Sigmoid colon (tissue), 7 donors: ENCODE results near the gene C20orf173. TPM values are rescaled to one million over a fixed set of nuclear protein-coding genes. Genes with fewer than 3 reads are reported as not detected.
"Not testable (repeated sequence)": the region's sequence is repeated elsewhere in the genome, so short reads cannot be mapped to it uniquely, and the experiment has no call there.

ENCODE experiments used
- DNase-seq: peaks from one replicate; pipeline ENCODE4 v3.0.0-alpha.2; 2019
- H3K27ac ChIP-seq, 4 donors: fragments of 200-600 bp; sonication (generic); one replicate each; pipeline ENCODE4 v1.5.1; 2016 to 2019; ENCODE audit warnings: mild to moderate bottlenecking in 1 of 4
- H3K27me3 ChIP-seq, 3 donors: fragments of 200-600 bp; sonication (generic); one replicate each; pipeline ENCODE4 v1.5.1; 2019; ENCODE audit warnings: mild to moderate bottlenecking in 1 of 3
- H3K36me3 ChIP-seq, 4 donors: fragments of 200-600 bp; sonication (generic); one replicate each; pipeline ENCODE4 v1.5.1; 2016 to 2019
- H3K4me1 ChIP-seq, 4 donors: fragments of 200-600 bp; sonication (generic); one replicate each; pipeline ENCODE4 v1.5.1; 2017 to 2019
- H3K4me3 ChIP-seq, 4 donors: fragments of 200-600 bp; sonication (generic); one replicate each; pipeline ENCODE4 v1.5.1; 2017 to 2019; ENCODE audit warnings: mild to moderate bottlenecking in 2 of 4, moderate library complexity in 1 of 4
- H3K9me3 ChIP-seq, 4 donors: fragments of 200-600 bp in 3 of 4; sonication (generic) in 3 of 4; one replicate each; pipeline versions ENCODE4 v1.5.1 to v1.6.1; 2013 to 2019
- EP300 ChIP-seq, 4 donors: sonication (generic); formaldehyde crosslinking; IDR thresholded peaks; one replicate each; pipeline ENCODE4 v1.6.1; 2017; ENCODE audit warnings: antibody characterized with exemption in 4 of 4
- POLR2A ChIP-seq, 2 donors: fragments of 450-650 bp; IDR thresholded peaks; one replicate each; pipeline ENCODE4 v1.6.1; 2016; ENCODE audit warnings: antibody characterized with exemption in 2 of 2, mild to moderate bottlenecking in 2 of 2, moderate library complexity in 2 of 2
- POLR2AphosphoS5 ChIP-seq, 4 donors: sonication (generic); formaldehyde crosslinking; IDR thresholded peaks; one replicate each; pipeline ENCODE4 v1.6.1; 2017; ENCODE audit warnings: antibody characterized with exemption in 4 of 4
- WGBS, 2 donors: extraction: QIAGEN DNeasy Blood & Tissue Kit; methylation state at CpG; one replicate each; pipeline ENCODE4 v1.1.7; 2013; 5-methylcytosine and 5-hydroxymethylcytosine counted together
- intact Hi-C: fragments of 100-400 bp; cut with DNase I; formaldehyde crosslinking; loops from one replicate; pipeline ENCODE4 v1.15.1; 2023
- polyA plus RNA-seq, 3 donors: library from polyadenylated mRNA; stranded (reverse); fragments of 200-250 nt; gene quantifications; one replicate each; pipeline ENCODE4 v1.2.3, GENCODE V29; 2013
- total RNA-seq, 4 donors: library from RNA; depleted of rRNA; stranded (reverse); fragments of >200 nt; gene quantifications; one replicate each; pipeline ENCODE4 v1.1.0, GENCODE V29; 2016
- TF ChIP-seq, protein P1 (sequence below), 4 experiments: fragments of 450-650 bp in 3 of 4; fragments of 200-600 bp in 1 of 4; IDR thresholded peaks; one replicate each; pipeline ENCODE4 v1.5.1; 2016 to 2019; ENCODE audit warnings: antibody characterized with exemption in 4 of 4, mild to moderate bottlenecking in 3 of 4, moderate library complexity in 2 of 4
- donor health status: healthy with polysubstance abuse.
- donor health status: Bipolar disorder and iron deficiency.
- donor health status: healthy.

Gene C20orf173
- total and polyA plus RNA-seq, 7 donors: not detected

DNA sequence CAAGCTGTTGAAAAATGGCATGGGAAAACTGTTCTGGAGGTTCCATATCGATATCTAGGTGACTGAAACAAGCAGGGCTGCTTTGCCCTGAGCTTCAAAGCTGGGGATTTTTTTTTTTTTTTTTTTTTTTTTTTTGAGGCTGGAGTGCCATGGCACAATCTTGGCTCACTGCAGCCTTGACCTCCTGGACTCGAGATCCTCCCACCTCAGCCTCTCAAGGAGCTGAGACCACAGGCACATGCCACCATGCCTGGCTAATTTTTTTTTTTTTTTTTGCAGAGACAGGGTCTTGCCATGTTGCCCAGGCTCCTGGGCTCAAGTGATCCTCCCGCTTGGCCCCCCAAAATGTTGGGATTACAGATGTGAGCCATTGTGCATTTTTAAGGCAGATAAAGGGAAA lies 23.5 kb upstream of the C20orf173 start:
- Histone ChIP-seq H3K4me1 (no peaks in the 10 kb centered on the region), H3K27ac (no peak overlapping the region), H3K27me3 (no peaks in the 10 kb centered on the region), H3K36me3 (peaks cover 15 to 98% (median 45%) of the 10 kb centered on the region in 4 donors), H3K9me3 (no peaks in the 10 kb centered on the region), H3K4me3 (no peak overlapping the region)
- DNase-seq: no peak
- no peak for TF ChIP-seq POLR2AphosphoS5 (IDR thresholded peaks at IDR 0.05)
- TF ChIP-seq, protein P1, sequence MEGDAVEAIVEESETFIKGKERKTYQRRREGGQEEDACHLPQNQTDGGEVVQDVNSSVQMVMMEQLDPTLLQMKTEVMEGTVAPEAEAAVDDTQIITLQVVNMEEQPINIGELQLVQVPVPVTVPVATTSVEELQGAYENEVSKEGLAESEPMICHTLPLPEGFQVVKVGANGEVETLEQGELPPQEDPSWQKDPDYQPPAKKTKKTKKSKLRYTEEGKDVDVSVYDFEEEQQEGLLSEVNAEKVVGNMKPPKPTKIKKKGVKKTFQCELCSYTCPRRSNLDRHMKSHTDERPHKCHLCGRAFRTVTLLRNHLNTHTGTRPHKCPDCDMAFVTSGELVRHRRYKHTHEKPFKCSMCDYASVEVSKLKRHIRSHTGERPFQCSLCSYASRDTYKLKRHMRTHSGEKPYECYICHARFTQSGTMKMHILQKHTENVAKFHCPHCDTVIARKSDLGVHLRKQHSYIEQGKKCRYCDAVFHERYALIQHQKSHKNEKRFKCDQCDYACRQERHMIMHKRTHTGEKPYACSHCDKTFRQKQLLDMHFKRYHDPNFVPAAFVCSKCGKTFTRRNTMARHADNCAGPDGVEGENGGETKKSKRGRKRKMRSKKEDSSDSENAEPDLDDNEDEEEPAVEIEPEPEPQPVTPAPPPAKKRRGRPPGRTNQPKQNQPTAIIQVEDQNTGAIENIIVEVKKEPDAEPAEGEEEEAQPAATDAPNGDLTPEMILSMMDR (IDR thresholded peaks at IDR 0.05): no peak
- no peak for TF ChIP-seq EP300 (IDR thresholded peaks at IDR 0.05)
- no peak for TF ChIP-seq POLR2A (IDR thresholded peaks at IDR 0.05)
- WGBS, 2 donors: 93% methylated on average over 3 of the region's 3 CpGs
- intact Hi-C loops: no loop called here

- DNase-seq: no peak
- intact Hi-C loops: no loop called here
- Histone ChIP-seq H3K27me3 (no peaks in the 10 kb centered on the region), H3K9me3 (no peaks in the 10 kb centered on the region), H3K4me1 (no peaks in the 10 kb centered on the region), H3K36me3 (peaks cover 26 to 98% (median 39%) of the 10 kb centered on the region in 4 donors), H3K4me3 (no peak overlapping the region), H3K27ac (no peak overlapping the region)
- 82 to 86% methylated on average over 4 of the region's 4 CpGs for WGBS, 2 donors
- TF ChIP-seq POLR2A (IDR thresholded peaks at IDR 0.05) (no peak), EP300 (IDR thresholded peaks at IDR 0.05) (no peak)
These were observed 22.1 kb upstream of the C20orf173 start for GRCh38 chr20:35551503-35551902.

DNA sequence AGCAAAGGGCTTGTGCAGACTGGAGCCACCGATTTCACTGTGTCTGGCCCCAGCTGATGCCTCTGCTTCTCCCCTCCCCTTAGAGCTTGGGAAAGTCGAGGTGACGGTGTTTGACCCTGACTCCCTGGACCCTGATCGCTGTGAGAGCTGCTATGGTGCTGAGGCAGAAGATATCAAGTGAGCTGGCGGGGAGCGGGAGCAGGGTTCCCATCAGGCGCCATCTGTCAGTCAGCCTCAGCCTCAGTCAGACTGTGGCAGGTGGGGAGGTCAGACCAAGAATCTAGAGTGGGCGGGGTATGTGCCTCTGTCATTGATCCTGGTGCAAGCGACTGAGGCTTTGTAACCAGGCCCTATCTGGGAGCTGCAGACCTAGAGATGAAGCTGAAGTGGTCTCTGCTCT lies 17.9 kb upstream of the C20orf173 start:
- WGBS, 2 donors: 85% methylated on average over 9 of the region's 9 CpGs
- no peaks in the 10 kb centered on the region for H3K27me3 ChIP-seq
- DNase-seq: no peak
- no peak overlapping the region for H3K27ac ChIP-seq
- H3K36me3 ChIP-seq: peaks cover 26 to 66% (median 28%) of the 10 kb centered on the region in 4 donors
- no peak overlapping the region for H3K4me3 ChIP-seq
- intact Hi-C loops: loop anchor here (10.0 kb wide), 1 partner anchor 117 kb away; the partner anchor contains the start of genes CPNE1 and RBM12
- TF ChIP-seq EP300 (IDR thresholded peaks at IDR 0.05) (no peak), POLR2AphosphoS5 (IDR thresholded peaks at IDR 0.05) (no peak), POLR2A (IDR thresholded peaks at IDR 0.05) (no peak)
- TF ChIP-seq, protein P1 (IDR thresholded peaks at IDR 0.05): no peak
- H3K4me1 ChIP-seq: peaks cover 0 to 7% (median 6%) of the 10 kb centered on the region in 4 donors
- H3K9me3 ChIP-seq: no peaks in the 10 kb centered on the region

- no peaks in the 10 kb centered on the region for H3K27me3 ChIP-seq
- DNase-seq: no peak
- peaks cover 0 to 14% (median 14%) of the 10 kb centered on the region in 4 donors for H3K4me1 ChIP-seq
- TF ChIP-seq EP300 (IDR thresholded peaks at IDR 0.05): no peak
- TF ChIP-seq POLR2AphosphoS5 (IDR thresholded peaks at IDR 0.05): no peak
- no peak for TF ChIP-seq POLR2A (IDR thresholded peaks at IDR 0.05)
- H3K36me3 ChIP-seq: peaks cover 24 to 54% (median 28%) of the 10 kb centered on the region in 4 donors
- 90 to 91% methylated on average over 1 of the region's 1 CpG for WGBS, 2 donors
- no peaks in the 10 kb centered on the region for H3K9me3 ChIP-seq
- intact Hi-C loops: loop anchor here (10.0 kb wide), 1 partner anchor 119 kb away; the partner anchor contains the start of genes CPNE1 and RBM12
- H3K4me3 ChIP-seq: no peak overlapping the region
- H3K27ac ChIP-seq: no peak overlapping the region
These were observed 16.7 kb upstream of the C20orf173 start for GRCh38 chr20:35546127-35546526.

GRCh38 chr20:35544941-35545340 lies 15.5 kb upstream of the C20orf173 start:
- H3K9me3 ChIP-seq, H3K27me3 ChIP-seq, DNase-seq, H3K4me3 ChIP-seq, H3K27ac ChIP-seq: not testable (repeated sequence)
- Histone ChIP-seq H3K4me1 (peaks cover 0 to 15% (median 14%) of the 10 kb centered on the region in 4 donors), H3K36me3 (peaks cover 17 to 42% (median 22%) of the 10 kb centered on the region in 4 donors)
- intact Hi-C loops: loop anchor here (5.0 to 10.0 kb wide), 4 partner anchors 72 to 152 kb away; partner anchors contain the start of genes CPNE1, NFS1, RBM12 and ROMO1
- 95 to 98% methylated on average over 7 of the region's 7 CpGs for WGBS, 2 donors

DNA sequence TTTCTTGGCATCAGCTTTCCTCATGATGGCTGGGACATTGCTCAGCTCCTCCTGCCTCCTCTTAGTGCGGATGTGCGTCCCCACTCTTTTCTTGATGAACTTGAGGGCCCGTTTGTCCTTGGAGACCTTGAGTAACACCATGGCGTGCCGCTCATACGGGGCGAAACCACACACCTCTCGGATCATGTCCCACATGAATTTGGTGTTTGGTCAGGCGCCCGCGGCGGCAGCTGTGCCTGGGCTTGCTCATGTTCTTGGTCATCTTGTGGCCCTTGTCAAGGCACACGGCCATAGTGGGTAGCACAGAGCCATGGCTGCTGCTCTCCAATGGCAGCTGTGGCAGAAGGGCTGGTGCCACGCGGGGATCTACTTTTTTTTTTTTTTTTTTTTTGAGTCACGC lies 15.0 kb upstream of the C20orf173 start:
- no peak for TF ChIP-seq POLR2AphosphoS5 (IDR thresholded peaks at IDR 0.05)
- no peak for TF ChIP-seq EP300 (IDR thresholded peaks at IDR 0.05)
- no peak for TF ChIP-seq POLR2A (IDR thresholded peaks at IDR 0.05)
- TF ChIP-seq, protein P1 (IDR thresholded peaks at IDR 0.05): no peak
- intact Hi-C loops: loop anchor here (5.0 to 10.0 kb wide), 4 partner anchors 73 to 153 kb away; partner anchors contain the start of genes CPNE1, NFS1, RBM12 and ROMO1
- Histone ChIP-seq H3K4me1 (peaks cover 0 to 15% (median 14%) of the 10 kb centered on the region in 4 donors), H3K36me3 (peaks cover 12 to 37% (median 22%) of the 10 kb centered on the region in 4 donors), H3K27ac (no peak overlapping the region), H3K27me3 (no peaks in the 10 kb centered on the region), H3K4me3 (no peak overlapping the region), H3K9me3 (no peaks in the 10 kb centered on the region)
- no peak for DNase-seq
- WGBS, 2 donors: 94 to 96% methylated on average over 16 of the region's 16 CpGs
